GM21526 (cell line): ENCODE results near the gene TUBGCP6.

Experiments
- ATAC-seq: cut with Tn5 transposase; IDR thresholded peaks from one replicate; pipeline ENCODE4 v1.9.1; 2021; ENCODE audit warnings: moderate library complexity; ENCODE audit not compliant: unreplicated experiment, low FRiP score

TUBGCP6 gene, protein sequence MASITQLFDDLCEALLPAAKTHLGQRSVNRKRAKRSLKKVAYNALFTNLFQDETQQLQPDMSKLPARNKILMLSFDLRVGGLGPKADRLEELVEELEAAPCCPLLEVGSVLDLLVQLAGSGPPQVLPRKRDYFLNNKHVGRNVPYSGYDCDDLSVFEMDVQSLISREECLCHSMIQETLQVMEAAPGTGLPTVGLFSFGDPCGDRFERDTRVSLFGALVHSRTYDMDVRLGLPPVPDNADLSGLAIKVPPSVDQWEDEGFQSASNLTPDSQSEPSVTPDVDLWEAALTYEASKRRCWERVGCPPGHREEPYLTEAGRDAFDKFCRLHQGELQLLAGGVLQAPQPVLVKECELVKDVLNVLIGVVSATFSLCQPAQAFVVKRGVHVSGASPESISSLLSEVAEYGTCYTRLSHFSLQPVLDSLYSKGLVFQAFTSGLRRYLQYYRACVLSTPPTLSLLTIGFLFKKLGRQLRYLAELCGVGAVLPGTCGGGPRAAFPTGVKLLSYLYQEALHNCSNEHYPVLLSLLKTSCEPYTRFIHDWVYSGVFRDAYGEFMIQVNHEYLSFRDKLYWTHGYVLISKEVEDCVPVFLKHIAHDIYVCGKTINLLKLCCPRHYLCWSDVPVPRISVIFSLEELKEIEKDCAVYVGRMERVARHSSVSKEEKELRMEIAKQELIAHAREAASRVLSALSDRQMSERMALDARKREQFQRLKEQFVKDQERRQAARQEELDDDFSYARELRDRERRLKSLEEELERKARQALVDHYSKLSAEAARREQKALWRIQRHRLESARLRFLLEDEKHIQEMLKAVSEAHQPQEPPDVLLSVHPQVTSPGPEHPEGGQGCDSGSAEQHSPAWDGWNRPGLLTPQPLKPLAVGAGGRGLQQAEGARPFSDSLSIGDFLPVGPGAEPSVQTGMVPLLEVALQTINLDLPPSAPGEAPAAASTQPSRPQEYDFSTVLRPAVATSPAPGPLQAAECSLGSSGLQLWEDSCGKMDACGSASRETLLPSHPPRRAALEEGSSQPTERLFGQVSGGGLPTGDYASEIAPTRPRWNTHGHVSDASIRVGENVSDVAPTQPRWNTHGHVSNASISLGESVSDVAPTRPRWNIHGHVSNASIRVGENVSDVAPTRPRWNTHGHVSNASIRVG (N-terminal part only)

DNA sequence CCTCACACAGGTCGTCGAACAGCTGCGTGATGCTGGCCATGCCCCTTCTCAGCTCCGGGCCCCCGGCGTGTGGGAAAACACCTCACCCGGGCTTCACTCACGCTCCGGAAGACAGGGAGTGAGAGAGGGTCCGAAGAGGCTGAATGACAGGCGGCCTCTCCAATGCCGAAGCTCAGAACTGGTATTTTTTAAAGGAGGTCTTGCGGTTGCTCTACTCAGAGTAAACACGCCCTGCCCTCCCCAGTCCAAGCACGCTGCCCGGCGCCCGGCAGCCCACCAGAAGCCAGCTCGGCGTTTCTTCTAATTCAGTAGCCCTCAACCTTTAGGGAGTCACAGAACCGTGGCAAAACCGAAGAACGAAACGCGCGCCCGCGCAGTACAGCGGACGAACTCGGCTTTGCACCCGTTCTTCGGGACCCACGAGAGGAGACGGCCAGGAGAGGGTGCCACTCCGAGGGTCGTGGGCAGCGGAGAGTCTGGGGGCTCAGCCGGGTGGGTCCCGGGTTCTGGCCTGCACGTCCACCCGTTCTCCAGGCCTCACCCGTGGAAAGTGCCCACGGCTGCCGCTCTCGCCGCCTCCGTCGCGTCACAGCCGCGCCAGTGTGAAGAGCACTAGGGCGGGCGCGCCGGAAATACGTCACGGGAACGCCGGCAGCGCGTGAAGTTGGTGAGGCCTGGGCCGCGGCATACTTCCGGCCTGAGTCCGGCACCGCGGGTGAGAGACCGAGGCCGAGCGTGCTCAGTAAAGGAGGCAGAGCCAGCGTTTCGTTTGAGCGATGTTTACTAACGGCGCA is at the start of gene TUBGCP6:
Gene TUBGCP6 (minus strand): TSS at position 604 of the 794 bp plus-strand sequence. CDS start 564 bp downstream, at position 40.
- peak; percentile 55 for ATAC-seq

DNA sequence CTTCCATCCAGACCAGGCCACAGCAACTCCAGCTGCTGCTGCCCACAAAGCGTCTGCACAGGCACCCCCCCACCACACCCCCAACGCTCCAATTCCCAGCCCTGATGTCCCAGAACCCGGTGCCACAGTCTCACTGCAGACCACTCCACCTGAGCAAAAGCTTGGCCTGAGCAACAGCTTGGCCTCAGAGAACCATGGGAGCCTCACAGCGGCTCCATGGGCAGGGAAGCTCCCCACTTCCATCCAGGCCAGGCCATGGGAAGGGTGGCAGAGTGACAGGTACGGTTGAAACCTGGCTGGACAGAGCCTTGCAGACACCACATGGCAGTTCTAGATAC is 49.5 kb upstream of the TUBGCP6 start:
- no peak for ATAC-seq

DNA sequence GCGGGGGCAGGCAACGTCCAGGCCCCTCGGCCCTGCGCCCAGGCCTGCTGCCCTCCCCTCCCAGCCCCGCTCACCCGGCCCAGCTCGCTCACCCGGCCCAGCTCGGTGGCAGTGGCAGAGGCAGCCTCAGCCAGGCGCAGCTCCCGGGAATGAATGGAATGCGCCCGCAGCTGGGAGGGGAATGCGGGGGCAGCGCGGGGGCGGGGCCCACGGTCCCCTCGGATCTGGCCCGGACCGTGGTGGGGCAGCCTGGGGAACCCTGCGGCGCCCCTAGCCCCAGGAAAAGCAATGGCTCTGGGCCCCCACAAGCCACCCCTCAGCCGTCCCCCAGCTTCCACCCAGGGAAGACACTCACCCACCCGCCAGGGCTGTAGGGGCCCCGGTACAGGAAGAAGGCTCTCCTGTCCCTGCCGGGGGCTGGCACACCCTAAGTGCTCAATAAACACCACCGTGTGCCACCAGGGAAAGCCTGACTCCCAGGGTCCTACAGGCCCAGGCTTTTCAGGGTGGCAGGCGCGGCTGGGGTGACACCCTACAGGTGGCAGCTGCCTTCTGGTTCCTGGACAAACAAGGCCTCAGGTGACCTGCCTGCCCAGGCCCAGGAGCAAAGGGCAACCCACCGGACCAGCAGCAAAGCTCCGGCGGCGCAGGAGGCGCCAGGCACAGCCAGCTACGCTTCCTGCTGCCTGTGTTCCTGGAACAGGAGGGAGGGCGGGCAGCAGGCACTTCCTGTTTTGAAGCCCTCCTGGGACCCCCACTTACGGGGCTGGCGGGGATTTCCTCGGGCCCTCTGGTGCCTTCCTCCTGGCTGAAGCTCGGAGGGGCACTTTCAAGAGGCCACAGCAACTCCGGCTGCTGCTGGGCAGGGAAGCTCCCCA is 48.9 kb upstream of the TUBGCP6 start:
- no peak for ATAC-seq

DNA sequence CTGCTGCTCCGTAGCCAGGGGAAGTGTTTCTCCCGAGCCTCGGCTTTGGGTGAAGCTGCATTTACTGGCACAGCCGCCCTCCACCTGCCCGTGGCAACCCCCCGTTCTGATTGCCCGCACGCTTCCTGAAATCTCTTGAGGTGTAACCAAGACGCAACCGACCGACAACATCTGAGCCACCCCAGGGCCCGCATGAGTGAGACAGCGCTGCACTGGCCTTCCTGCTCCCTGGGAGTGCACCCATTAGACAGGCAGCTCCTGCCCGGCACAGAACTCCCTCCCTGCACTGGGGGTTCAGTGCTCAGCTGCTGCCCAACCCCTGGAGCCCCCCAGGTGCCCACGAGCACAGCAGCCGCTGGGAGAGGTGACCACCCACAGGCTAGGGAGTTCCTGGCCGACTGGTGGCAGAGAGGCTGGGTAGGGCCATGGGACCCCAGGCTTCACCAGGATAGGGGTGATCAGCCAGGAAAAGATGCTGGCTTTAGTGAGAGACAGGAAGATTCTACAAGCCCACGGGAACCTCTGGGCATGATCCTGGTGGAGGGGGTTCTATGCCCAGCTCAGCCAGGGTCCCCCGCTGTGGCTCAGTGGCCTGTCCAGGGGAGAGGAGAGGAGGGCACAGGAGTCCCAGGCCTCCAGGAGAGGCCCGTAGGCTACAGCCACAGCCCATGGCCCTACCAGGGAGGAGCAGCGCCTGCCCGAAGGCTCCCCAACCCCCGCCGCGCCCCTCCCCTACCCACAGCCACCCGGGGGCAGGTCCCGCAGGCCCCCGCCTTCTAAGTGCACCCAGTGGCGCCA is 48.0 kb upstream of the TUBGCP6 start:
- ATAC-seq, result no peak

DNA sequence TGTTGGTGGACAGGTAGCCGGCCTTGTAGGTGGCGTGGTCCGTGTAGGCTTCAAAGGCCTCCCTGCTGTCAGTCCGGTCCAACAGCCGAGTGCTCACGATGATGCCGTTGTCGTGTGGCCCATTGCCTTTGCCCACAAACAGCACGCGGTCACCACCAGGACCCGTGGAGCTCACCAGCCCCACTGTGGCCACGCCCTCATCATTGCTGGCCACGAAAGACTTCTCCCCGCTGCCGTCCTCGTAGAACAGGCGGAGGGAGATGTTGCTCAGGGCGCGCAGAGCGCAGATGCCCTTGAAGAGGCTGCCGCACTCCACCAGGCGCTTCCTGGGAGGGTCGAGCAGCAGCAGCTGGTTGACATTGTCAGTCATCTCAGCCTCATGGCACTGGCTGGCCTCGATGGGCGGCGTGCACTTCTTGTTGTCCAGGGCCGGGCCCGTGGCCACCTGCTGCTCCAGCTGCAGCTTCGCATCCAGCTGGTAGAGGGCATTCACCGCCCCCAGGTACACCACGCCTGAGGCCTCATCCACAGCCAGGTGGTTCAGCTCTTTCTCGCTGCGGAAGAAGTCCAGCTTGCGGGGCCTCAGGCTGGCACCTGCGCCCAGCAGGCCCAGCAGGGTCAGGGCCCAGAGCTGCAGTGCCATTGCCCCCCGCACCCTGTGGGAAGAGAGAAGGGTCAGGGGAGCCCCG is 45.3 kb upstream of the TUBGCP6 start:
- ATAC-seq, result no peak

DNA sequence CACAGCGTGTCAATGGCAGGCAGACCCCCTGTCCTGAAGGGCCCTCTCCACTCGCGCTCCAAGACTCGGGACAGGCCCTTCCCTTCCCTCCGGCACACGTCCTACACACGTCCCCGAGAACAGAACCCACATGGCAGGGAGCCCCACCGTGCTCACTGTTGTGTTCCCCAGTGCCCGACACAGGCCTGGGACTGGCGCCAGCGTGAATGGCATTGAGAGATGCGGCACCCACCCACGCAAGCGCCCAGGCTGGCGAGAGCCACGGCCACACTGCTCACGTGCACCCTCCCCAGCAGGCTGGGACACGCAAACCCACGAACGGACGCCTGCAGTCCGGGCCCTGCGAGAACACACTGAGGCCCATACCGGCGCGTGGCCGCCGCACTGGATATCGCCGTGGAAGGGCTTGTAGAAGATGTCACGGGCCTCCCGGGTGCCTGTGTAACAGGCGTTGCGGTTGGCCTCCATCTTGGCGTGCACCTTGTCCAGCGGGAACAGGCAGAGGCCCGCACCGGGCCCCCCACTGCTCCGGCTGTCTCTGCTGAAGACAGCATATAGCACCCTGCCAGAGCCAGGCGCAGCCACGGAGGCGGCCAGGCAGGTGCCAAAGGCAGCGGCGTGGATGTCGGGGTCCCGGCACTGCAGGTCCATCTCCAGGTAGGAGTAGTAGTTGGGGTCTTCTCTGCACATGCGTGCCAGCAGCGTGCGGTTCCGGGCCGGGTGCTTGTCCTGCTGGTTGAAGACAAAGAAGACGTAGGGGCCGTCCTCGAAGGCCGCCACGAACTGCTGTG is 44.5 kb upstream of the TUBGCP6 start:
- ATAC-seq, result no peak

DNA sequence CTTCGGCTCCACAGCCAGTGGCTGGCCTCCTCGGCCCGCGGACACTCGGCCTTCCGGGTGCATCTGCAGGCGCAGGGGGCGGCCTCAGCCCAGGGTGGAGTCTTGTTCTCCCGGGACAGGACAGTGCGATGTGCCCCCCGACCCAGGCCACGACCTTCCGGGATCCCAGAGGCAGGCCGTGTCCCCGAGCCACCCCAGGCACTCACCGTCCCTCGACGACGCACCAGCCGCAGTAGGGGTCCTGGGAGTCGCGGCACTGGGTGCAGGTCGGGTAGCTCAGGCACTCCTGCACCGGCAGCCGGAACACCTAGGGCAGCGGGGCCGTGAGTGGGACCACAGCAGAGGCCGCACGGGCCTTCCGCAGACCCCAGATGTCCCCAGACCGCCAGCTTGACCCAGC is 42.9 kb upstream of the TUBGCP6 start:
- no peak for ATAC-seq

DNA sequence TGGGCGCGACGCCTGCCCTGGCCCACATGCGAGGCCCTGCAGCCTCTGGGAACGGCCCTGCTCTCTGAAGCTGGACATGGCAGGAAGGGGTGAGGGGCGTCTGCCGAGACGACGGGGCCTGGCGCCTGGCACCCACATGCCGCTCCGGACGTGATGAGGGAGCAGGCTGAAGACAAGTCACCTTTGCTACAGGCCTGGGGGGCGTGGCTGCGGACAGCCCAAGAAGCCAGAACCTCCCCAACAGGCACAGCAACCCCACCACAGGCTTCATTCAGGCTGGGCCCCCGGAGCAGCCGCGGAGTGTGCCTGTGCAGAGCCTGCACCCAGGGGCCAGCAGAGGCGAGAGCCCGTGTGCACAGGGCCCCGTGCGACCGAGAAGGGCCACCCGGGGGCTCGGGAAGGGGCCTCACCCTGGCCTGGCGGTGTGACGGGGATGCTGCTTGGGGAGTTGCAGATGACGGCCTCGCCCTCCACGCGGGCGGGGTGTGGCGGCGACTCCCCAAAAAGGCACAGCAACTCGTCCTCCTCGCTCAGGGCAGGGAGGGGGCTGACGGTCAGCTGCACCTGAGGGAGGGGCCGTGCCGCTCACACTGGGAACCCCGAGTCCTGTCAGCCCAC is 42.0 kb upstream of the TUBGCP6 start:
- no peak for ATAC-seq

DNA sequence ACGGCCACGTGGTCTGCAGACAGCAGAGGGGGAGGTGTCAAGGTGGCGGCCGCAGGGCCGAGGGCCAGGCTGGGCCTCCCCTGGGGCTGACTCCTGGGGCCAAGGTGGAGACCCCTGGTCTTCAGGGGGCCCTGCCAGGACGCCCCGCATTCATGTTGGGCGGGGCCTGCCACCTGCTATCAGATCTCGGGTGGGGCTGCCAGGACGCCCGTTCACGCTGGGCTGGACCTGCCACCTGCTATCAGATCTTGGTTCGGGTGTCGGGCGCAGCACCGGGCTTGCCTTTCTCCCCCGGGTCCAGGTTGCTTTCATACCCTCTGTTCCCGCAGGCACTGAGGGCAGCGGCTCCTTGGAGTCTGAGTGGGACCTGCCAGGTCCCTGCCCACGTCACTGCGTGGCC is 41.5 kb upstream of the TUBGCP6 start:
- ATAC-seq, result no peak

DNA sequence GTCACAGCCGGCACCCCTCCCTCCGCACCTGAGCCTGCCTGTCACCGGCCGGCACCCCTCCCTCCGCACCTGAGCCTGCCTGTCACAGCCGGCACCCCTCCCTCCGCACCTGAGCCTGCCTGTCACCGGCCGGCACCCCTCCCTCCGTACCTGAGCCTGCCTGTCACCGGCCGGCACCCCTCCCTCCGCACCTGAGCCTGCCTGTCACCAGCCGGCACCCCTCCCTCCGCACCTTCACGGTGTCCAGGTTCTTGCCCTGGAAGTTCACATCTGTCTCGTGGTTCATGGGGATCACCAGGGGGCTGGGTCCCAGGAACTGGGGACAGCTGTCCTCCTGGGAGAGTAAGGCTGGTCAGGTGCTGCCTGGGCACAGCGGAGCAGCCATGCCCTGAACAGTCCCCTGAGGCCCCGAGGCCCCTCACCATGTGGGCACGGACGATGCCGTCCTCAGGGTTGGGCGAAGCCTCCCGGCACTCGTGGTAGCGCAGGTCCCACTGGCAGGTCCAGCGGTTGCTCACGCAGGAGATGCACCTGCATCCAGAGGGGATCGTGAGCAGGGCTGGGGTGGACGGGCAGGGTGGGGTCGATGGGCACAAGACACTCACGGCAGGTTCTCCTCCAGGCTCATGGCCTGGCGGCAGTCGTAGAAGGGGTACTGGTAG is 40.9 kb upstream of the TUBGCP6 start:
- no peak for ATAC-seq

DNA sequence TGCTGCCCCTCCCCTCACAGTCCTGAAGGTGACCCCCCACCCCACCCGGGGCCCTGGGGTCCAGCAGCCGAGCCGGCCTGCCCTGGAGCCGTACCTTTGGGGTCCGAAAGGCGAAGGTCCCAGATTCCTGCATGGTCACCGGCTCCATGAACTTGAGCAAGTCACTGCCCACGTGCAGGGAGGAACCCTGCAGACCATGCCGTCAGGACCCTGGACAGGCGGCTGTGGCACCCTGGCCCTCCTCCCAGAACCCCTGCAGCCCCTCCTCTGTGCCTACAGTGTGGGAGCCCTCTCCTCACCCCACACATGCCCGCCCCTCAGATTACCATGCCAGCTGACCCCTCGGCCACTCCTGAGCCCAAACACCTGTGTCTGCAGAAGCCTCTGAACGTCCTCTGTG is 39.7 kb upstream of the TUBGCP6 start:
- no peak for ATAC-seq

DNA sequence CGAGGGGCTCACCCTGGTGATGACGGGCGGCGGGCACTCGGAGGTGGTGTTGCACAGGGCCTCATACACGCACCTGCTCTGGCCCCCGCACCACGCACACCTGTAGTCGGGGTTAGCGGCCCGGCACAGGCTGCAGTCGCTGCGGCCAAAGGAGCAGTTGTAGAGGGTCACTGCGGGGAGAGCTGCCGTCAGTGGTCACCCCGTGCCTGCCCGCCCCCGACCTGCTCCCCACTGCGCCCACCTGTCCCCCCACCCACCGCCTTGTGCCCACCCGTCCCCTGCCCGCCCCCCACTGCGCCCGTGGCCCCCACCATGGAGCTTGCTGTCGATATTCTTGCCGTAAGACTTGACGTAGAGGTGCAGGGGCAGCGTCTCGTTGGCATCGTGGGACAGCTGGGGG is 39.0 kb upstream of the TUBGCP6 start:
- no peak for ATAC-seq

DNA sequence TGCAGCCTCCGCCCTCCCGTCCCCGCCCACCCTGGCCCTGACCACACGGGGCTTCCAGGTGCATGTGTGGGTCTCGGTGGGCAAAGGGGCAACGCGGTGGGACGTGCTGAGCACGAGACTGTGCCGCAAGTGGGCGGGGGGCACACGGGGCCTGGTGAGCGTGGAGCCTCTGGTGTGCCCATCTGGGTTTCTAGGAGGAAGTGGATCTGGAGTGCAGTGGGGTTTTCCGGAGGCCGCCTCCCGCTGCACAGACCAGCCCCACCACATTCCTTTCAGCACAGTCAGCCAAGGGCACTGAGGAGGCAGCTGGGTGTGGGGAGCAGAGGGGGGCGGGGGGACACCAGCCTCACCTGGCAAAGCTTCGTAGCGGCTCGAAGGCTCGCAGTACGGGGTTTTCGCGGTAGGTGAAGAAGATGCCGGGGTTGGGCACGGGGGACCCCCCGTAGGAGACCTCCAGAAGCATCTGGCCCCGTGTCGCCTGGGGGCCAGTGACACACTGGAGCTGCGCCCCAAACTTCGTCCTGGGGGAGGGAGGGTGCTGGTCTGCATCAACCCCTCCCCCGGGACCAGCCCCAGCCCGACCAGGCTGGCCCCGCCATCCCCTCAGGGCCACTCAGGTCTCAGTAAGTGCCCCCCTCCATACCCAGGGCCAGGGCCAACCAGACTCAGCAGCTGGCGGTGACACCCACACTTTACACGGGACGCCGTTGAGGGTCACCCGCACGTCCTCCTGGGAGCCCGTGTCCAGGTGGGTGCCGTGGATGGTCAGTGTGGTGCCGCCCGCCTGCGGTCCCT is 37.7 kb upstream of the TUBGCP6 start:
- no peak for ATAC-seq

DNA sequence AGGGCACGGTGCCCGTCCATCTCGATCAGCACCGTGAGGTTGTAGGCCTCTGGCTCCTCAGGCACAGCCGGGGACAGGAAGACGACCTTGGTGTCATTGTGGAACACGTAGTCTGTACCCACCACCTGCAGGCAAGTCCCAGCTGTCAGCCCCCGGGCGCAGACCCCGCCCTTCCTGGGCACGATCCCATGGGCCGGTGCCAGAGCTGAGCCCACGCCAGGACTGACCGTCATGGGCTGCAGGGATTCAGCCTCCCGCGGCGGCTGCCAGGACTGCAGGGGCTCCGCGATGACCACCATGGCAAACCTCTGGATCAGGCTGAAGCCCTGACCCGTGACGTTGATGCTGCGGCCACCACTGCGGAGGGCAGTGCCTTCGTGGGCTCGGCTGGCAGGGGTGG is 37.1 kb upstream of the TUBGCP6 start:
- ATAC-seq, result no peak

DNA sequence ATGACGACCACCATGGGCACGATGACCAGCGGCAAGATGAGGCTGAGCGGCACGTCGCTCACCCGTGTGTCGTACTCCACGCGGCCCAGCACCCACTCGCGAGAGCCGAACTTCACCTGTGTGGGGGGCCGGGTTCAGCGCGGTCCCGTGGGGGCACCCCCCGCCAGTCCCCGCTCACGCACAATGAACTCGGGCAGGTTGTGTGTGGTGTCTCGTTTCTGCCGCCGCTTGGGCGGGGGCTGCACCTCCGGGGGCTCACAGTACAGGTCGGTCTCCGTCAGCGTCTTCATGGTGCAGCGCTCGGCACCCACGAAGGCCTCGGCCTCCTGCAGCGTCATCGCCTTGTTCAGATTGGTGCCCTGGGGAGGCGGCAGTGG is 36.5 kb upstream of the TUBGCP6 start:
- no peak for ATAC-seq
